ENCODE measurements around the gene MRPL52. TPM values are rescaled to one million over a fixed set of nuclear protein-coding genes. Genes with fewer than 3 reads are reported as not detected.

The MRPL52 gene
- total RNA-seq, 4 donors from 2014 or later: 27.0 to 64.5 (median 37.2) TPM

DNA sequence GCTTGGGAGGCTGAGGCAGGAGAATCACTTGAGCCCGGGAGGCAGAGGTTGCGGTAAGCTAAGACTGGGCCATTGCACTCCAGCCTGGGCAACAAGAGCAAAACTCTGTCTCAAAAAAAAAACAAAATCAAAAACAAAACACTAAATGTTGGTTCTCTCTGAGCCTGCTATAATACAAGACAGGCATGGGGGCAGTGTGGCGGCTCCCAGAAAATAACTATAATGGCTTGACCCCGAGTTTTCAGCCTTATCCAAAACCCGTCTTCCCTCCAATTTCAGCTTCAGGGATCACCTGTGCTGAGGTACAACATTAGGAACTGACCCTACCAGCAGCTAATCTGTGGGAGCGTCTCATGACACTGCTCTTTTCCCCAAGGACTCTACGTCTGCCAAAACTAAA lies 15.3 kb upstream of the MRPL52 start:
- intact Hi-C loops (cut with DNase I): loop anchor here (10.0 kb wide), 1 partner anchor 160 kb away; no protein-coding TSS in a partner anchor
- H3K4me3 ChIP-seq: peak overlapping the region in 3 of 4 donors; percentile 12 to 33 (median 29)

DNA sequence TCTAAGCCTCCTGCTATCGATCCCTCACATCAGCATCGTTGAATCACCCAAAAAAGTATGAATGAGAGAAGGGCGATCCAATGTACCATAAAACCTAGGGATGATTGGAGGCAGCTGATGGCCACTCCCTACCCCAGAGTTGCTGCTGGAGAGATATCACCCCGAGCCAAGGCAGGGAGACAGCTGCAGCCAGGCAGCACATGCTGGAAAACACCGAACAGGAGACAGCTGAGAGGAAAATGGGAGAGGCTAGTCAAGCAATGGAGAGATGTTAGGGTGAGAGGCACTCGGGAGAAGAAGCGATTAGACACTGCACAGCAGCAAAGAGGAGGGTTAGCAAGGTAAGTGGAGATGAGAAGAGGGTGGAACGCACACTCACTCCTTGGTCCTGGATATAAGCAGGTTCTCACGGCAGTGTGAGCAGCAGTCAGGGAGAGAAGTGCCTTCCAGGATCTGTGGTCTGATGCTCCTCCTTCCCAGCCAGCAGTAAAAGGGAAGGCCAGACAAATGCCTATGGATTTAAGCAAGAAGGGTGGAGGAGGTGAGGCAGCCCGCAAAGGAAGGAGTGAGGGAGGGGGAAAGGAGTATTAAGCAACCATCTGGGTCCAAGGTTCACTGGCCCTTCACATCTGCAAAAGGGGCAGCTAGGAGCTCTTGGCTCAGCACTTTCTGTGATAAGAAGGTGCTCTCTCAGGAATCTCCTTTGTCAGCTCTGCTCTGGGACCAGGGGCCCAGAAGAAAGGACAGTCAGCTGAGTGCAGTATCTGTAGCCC lies 14.6 kb upstream of the MRPL52 start, which contains the start of gene SLC7A7:
Gene SLC7A7 (minus strand): TSS at position 495 of the 773 bp plus-strand sequence. CDS start 2,037 bp downstream, outside the sequence.
- no peaks in the 10 kb centered on the region for H3K9me3 ChIP-seq
- TF ChIP-seq POLR2A (IDR thresholded peaks at IDR 0.05; ENCODE audit: low read depth) (no peak), EP300 (IDR thresholded peaks at IDR 0.05) (no peak)
- TF ChIP-seq, protein P1, sequence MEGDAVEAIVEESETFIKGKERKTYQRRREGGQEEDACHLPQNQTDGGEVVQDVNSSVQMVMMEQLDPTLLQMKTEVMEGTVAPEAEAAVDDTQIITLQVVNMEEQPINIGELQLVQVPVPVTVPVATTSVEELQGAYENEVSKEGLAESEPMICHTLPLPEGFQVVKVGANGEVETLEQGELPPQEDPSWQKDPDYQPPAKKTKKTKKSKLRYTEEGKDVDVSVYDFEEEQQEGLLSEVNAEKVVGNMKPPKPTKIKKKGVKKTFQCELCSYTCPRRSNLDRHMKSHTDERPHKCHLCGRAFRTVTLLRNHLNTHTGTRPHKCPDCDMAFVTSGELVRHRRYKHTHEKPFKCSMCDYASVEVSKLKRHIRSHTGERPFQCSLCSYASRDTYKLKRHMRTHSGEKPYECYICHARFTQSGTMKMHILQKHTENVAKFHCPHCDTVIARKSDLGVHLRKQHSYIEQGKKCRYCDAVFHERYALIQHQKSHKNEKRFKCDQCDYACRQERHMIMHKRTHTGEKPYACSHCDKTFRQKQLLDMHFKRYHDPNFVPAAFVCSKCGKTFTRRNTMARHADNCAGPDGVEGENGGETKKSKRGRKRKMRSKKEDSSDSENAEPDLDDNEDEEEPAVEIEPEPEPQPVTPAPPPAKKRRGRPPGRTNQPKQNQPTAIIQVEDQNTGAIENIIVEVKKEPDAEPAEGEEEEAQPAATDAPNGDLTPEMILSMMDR (IDR thresholded peaks at IDR 0.05): no peak
- H3K36me3 ChIP-seq: no peaks in the 10 kb centered on the region
- DNase-seq (ENCODE audit: extremely low spot score): no peak
- peak within 1 kb of the TSS in 3 of 4 donors; percentile 12 to 33 (median 29) for H3K4me3 ChIP-seq
- H3K4me1 ChIP-seq: peaks cover 9 to 21% (median 16%) of the 10 kb centered on the region in 4 donors
- H3K27ac ChIP-seq (replicated peaks in 1 of 4): peak within 1 kb of the TSS in 2 of 4 donors; percentile 12 to 26
- intact Hi-C loops (cut with DNase I): loop anchor here (10.0 kb wide), 1 partner anchor 160 kb away; no protein-coding TSS in a partner anchor
- 58% methylated on average over 10 of the region's 10 CpGs for WGBS
- no peaks in the 10 kb centered on the region for H3K27me3 ChIP-seq

More for the DNA sequence above, 15.3 kb upstream of the MRPL52 start:
- DNase-seq (ENCODE audit: extremely low spot score): no peak
- peaks cover 3 to 14% (median 9%) of the 10 kb centered on the region in 4 donors for H3K4me1 ChIP-seq
- 81% methylated on average over 7 of the region's 7 CpGs for WGBS
- no peaks in the 10 kb centered on the region for H3K36me3 ChIP-seq
- no peaks in the 10 kb centered on the region for H3K9me3 ChIP-seq
- TF ChIP-seq EP300 (IDR thresholded peaks at IDR 0.05) (no peak), POLR2A (IDR thresholded peaks at IDR 0.05; ENCODE audit: low read depth) (no peak), POLR2AphosphoS5 (IDR thresholded peaks at IDR 0.05) (no peak)
- TF ChIP-seq, protein P1 (IDR thresholded peaks at IDR 0.05): no peak
- no peaks in the 10 kb centered on the region for H3K27me3 ChIP-seq
- no peak overlapping the region for H3K27ac ChIP-seq (replicated peaks in 1 of 4)

DNA sequence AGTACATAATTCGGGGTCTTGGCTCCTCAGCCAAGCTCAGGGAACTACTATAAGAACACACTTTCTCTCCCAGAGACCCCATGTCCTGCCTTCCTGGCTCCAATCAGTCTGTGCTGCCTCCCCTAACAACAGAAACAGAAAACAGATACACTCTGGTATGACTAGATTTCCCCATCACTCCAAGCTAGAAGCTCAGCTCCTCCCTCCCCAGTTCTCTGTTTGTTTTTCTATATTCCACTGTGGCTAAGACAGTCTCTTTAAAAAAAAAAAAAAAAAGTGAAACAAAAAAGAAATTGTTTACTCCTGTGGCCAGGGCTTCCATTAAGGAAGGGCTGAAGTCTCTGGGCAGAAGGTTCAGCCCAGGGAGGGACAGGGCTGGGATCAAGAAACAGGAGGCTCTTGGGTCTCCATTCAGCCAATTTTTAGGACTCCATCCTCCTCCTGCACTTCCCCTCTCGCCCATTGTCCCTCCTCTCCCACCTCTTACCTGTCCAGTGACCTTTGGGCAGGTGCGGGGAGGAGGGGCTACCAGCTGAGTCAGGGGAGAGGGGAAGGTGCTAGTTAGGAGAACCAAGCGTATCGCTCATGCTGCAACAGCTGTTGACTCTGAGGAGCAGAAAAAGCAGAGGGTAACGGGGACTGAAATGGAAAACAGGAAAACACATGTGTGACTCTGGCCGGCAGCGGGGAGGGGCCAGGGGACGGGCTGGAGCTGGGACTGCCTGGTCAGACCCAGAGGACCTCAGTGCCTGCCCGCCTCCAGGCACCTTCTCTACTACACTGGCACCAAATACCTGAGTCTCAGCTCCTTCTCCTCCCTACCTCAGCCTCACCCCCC lies 10.3 kb upstream of the MRPL52 start:
- intact Hi-C loops (cut with DNase I): loop anchor here (10.0 kb wide), 1 partner anchor 165 kb away; no protein-coding TSS in a partner anchor
- no peak for DNase-seq (ENCODE audit: extremely low spot score)
- no peak for TF ChIP-seq POLR2AphosphoS5 (IDR thresholded peaks at IDR 0.05)
- TF ChIP-seq POLR2A (IDR thresholded peaks at IDR 0.05; ENCODE audit: low read depth): no peak
- TF ChIP-seq, protein P1 (IDR thresholded peaks at IDR 0.05): no peak
- no peak for TF ChIP-seq EP300 (IDR thresholded peaks at IDR 0.05)
- WGBS: 32% methylated on average over 10 of the region's 10 CpGs
- Histone ChIP-seq H3K36me3 (no peaks in the 10 kb centered on the region), H3K27me3 (no peaks in the 10 kb centered on the region), H3K9me3 (no peaks in the 10 kb centered on the region), H3K4me3 (peak overlapping the region; percentile 23 to 45 (median 32)), H3K4me1 (peaks cover 14 to 48% (median 40%) of the 10 kb centered on the region in 4 donors), H3K27ac (replicated peaks in 1 of 4) (peak overlapping the region; percentile 47 to 60 (median 49))

DNA sequence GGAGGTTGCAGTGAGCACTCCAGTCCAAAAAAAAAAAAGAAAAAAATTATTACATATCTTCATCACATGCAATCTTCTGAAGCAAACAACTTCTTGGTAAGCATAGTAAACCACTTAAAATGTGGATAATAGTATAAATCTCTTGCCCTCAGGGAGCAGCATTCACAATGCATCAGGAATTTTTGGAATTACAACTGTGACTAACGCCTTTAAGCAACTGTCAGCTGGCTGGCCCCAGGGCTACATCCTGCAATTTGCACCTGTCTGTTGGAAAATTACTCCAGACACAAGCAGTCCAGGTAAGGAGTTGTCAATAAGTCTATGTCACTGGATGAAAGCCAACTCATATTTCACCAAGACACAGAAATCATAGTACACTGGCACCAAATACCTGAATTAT lies 9.0 kb upstream of the MRPL52 start:
- 94% methylated on average over 1 of the region's 1 CpG for WGBS
- Histone ChIP-seq H3K27ac (replicated peaks in 1 of 4) (no peak overlapping the region), H3K36me3 (no peaks in the 10 kb centered on the region), H3K27me3 (no peaks in the 10 kb centered on the region), H3K4me3 (no peak overlapping the region), H3K9me3 (no peaks in the 10 kb centered on the region), H3K4me1 (peaks cover 20 to 55% (median 47%) of the 10 kb centered on the region in 4 donors)
- TF ChIP-seq POLR2AphosphoS5 (IDR thresholded peaks at IDR 0.05) (no peak), POLR2A (IDR thresholded peaks at IDR 0.05; ENCODE audit: low read depth) (no peak), EP300 (IDR thresholded peaks at IDR 0.05) (no peak)
- TF ChIP-seq, protein P1 (IDR thresholded peaks at IDR 0.05): no peak
- intact Hi-C loops (cut with DNase I): loop anchor here (5.0 kb wide), 1 partner anchor 263 kb away; no protein-coding TSS in a partner anchor
- no peak for DNase-seq (ENCODE audit: extremely low spot score)

Data from esophagus muscularis mucosa (tissue), 4 donors.